Fibroblast of peridontal ligament (primary cell): Measurements from ENCODE around the gene SRXN1.

ENCODE experiments used
- DNase-seq: peaks from one replicate; pipeline ENCODE4 v3.0.0-alpha.2; 2010; ENCODE audit errors: extremely low read depth

SRXN1 gene

GRCh38 chr20:675453-676314 lies 22.7 kb upstream of the SRXN1 start, which contains the start of gene SCRT2:
SCRT2 (minus strand) TSS chr20:675802; CDS start chr20:675601, 201 bp downstream.
- DNase-seq = peak; percentile 56

- DNase-seq = no peak
Measured at GRCh38 chr20:675033-675452, 22.0 kb upstream of the SRXN1 start.

GRCh38 chr20:673603-674001 lies 20.6 kb upstream of the SRXN1 start:
- DNase-seq = no peak

DNA sequence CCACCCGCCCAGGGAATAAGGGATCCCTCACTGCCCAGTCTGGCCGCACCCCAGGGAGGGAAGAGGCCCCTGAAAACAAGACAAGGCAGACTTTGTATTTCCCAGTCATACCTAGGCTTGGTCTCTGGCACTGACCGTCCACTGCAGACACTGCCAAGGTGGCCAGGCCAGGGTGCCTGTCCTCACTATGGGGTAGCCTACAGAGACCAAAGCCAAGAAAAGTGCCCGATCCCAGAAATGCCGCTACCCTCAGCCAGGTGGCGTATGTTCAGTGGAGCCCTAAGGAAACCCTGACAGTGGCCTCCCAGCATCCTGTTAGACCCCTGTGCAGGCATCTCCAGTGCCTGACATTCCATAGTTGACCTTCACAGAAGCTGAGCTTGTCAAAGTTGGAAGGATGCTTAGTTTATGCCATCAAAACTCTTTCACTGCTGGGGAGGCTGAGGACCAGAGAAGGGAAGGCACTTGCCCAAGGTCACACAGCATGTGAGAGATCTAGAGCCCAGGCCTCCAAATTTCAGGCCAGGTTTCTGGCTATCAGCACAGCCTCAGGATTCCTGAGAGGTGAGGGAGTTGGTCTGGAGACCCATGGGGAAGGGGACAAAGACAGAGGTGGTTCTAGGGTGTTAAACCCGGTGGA lies 20.1 kb upstream of the SRXN1 start:
- DNase-seq = no peak

DNA sequence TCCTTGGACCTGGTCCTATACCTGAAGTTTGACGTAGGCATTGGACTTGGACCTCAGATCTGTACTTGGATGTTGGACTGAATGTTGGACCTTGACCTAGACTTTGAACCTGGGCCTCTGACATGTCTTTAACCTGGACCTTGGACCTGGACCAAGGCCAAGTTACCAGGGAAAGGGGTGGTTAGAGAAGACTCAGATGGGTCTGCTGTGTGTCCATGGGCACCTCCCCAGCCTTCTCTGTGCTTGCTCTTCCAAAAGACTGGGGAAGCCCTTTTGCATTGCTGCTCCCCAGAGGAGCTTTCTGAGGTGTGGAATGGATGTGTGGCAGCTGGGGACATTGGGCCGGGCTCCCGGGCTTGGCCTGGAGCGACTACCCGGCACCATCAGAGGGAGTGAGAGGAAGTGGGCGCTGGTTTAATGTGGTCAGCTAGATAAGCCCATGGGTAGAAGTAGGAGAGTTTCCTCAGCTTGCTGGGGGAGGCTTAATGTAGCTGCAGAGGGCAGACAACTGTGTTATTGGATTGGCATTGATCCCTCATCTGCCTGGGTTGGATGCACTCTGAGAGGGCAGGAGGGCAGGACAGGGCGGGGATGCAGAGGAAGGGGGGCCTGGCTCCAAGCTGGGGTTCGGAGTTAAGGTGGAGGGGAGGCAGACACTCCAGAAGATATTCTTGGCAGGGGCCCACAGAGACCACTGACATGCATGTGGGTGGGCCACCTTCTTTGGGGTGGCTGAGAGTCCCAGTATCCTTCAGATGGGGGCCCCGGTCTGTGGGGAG lies 18.4 kb upstream of the SRXN1 start:
- no peak for DNase-seq

GRCh38 chr20:669573-669972 lies 16.6 kb upstream of the SRXN1 start:
- no peak for DNase-seq

- no peak for DNase-seq
Measured at GRCh38 chr20:668638-669037, 15.6 kb upstream of the SRXN1 start.

GRCh38 chr20:668050-668449 lies 15.1 kb upstream of the SRXN1 start:
- DNase-seq = no peak

DNA sequence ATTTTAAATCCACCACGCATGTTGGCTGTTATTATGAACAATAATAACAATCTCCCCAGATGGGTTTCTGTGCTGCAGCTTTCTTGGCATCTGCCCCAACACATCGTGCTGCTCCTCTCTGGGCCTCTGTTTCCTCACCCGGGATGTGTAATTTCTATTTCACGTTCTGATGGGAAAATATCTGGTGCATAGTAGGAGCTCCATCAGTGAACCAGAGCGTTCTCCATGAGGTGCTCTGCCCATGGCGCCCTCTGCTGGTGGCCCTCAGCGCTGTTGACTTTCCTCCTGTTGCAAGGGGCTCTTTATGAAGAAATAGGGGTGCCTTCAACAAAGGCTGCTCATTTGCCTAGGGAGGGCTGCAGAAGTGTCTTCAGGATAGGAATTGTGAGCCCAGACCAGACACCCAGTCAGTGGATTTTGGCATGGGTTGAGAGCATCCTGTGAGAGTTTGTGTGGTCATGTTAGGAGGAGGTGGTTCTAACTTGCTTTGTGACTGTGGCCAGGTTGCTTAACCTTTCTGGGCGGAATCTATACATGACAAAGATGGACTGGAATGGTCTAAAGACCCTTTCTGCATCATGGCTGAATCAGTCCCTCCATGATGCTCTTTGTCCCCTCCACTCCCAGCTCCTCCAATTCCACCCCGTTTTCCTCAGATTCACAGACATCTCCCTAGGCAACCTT lies 14.5 kb upstream of the SRXN1 start:
- DNase-seq = no peak

- no peak for DNase-seq
Measured at GRCh38 chr20:666877-667276, 13.9 kb upstream of the SRXN1 start.

- DNase-seq = no peak
Measured at GRCh38 chr20:665276-665675, 12.3 kb upstream of the SRXN1 start.

- DNase-seq = no peak
Measured at GRCh38 chr20:664576-664975, 11.6 kb upstream of the SRXN1 start.

GRCh38 chr20:664151-664550 lies 11.2 kb upstream of the SRXN1 start:
- DNase-seq = no peak

- no peak for DNase-seq
Measured at GRCh38 chr20:663315-664090, 10.5 kb upstream of the SRXN1 start.

DNA sequence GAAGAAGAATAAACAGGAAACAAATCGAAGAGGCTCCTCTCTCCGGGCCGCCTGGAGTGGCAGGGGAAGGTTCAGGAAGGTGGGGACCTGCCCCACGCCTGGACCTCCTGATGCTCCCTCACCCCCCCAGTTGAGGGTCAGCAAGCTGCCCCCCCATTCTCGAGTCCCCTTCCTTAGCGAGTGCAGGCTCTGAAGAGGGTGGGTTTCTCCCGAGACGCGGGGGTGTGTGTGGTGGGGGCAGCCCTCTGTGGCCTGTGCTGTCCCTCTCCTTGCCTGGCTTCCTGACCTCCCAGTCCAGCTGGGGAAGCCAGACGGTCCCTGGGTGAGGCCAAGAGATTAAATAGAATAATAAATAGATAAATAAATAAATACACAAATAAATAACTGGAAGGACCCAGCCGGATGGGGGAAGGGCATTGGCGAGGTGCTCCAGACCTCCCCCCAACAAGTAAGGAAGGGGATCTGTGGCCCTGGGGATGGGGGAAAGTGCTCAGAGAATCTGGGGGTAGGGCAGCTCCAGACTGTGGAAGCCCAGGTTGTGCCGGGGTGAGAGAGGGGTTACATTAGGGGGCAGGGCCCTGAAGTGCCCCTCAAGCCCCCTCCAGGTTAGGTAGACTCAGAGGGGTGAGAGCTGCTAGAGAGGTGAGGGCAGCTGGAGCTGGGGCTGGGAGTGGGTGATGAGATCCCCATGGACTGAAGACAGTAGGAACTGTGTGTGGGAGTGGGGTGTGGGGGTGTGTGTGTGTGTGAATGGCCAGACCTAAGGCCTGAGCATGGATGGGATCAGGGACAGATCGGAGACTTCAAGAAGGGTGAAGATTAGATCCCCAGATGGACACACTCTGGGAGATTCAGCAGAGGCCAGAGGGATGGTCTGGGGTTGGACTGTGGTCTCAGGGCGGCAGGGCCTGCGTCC lies 9.5 kb upstream of the SRXN1 start:
- no peak for DNase-seq

DNA sequence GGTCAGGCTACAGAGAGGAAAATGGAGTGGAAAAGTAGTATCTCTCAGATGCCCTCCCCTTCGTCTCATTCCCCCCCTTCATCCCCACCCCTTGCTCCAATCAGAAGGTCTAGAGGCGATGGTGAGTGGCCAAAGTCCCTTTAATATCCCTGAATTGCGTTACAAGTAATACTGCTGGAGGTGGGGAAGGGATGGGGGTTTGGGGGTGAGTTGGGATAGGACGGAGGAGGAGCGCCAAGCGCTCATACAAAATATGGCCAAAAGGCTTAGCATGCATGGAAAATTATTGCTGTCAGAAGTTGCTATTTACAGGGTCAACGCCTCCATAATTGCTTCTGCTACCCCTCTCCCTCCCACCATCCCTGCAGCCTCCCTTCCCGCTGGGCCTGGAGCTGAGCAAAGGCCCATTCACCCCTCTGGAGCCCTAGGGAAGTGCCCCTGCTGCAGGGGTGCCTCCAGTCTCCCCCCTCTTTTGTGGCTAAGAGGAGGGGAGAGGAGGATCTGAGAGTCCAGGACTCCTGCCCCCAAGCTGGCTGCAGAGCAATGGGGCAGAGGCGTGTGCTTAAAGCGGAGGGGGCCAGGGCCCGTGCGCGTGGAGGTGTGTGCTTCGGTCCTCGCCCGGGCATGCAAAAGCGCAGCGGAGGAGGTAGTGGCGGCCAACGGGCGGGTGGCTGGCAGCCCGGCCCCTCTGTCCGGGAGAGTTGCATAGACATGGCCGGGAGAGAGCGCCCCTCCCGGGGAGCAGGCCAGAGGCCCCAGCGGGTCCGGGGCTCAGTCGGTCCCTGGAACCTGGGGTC lies 8.7 kb upstream of the SRXN1 start:
- DNase-seq = no peak

GRCh38 chr20:658731-659291 lies 5.8 kb upstream of the SRXN1 start:
- DNase-seq = no peak

GRCh38 chr20:658202-658601 lies 5.2 kb upstream of the SRXN1 start:
- DNase-seq = no peak
